OCI-LY7 (cell line): ENCODE results near the gene NEUROG1. TPM values are rescaled to one million over a fixed set of nuclear protein-coding genes. Genes with fewer than 3 reads are reported as not detected.

Source experiments
- BruUV-seq: library from RNA; stranded (reverse); fragments of 400-500 nt; replicated peaks from 2 replicates; lab custom pipeline; 2021; lab: Mats Ljungman, UMichigan
- CTCF ChIA-PET: fragments of 300-600 bp; sonication (Branson Sonifier 250); formaldehyde crosslinking; loops from one replicate; lab custom pipeline; 2022; ENCODE audit warnings: antibody characterized with exemption; ENCODE audit not compliant: unreplicated experiment; lab: Charles Lee
- POLR2A ChIA-PET: fragments of 300-600 bp; sonication (Branson Sonifier 250); formaldehyde crosslinking; loops from one replicate; lab custom pipeline; 2022; ENCODE audit warnings: antibody characterized with exemption; lab: Charles Lee
- DNase-seq: peaks from one replicate; pipeline ENCODE4 v3.0.0-alpha.2; 2015; ENCODE audit warnings: low spot score
- H2AFZ ChIP-seq: fragments of 200-600 bp; sonication (generic), shearing (Covaris generic); 2 replicates; pipeline ENCODE4 v1.6.1; 2014; ENCODE audit warnings: mild to moderate bottlenecking, antibody characterized with exemption, low read length, moderate library complexity
- H3K27ac ChIP-seq: fragments of 200-600 bp; sonication (generic); 2 replicates; pipeline ENCODE4 v1.5.1; 2014; ENCODE audit warnings: mixed run types, low read depth, mild to moderate bottlenecking, moderate library complexity, low read length, inconsistent platforms; ENCODE audit not compliant: poor library complexity, severe bottlenecking
- H3K36me3 ChIP-seq: fragments of 200-600 bp; sonication (generic); 2 replicates; pipeline ENCODE4 v1.6.1; 2014; ENCODE audit warnings: mild to moderate bottlenecking, antibody characterized with exemption, low read length, moderate library complexity, mixed read lengths; ENCODE audit not compliant: insufficient read depth
- H3K4me1 ChIP-seq: fragments of 200-600 bp; sonication (generic); 2 replicates; pipeline ENCODE4 v1.5.1; 2014; ENCODE audit warnings: mild to moderate bottlenecking, low read length; ENCODE audit not compliant: insufficient read depth, poor library complexity, severe bottlenecking
- H3K4me2 ChIP-seq: fragments of 200-600 bp; sonication (generic); 2 replicates; pipeline ENCODE4 v1.6.1; 2014; ENCODE audit warnings: mild to moderate bottlenecking, low read length
- H3K4me3 ChIP-seq: fragments of 200-600 bp; sonication (generic); 2 replicates; pipeline ENCODE4 v1.5.1; 2014; ENCODE audit warnings: mild to moderate bottlenecking, low read depth, low read length; ENCODE audit not compliant: poor library complexity, severe bottlenecking
- H3K79me2 ChIP-seq: fragments of 200-600 bp; sonication (generic); 2 replicates; pipeline ENCODE4 v1.6.1; 2016; ENCODE audit warnings: low read depth, mild to moderate bottlenecking, low read length, moderate library complexity, mixed read lengths; ENCODE audit not compliant: insufficient read depth
- H3K9me2 ChIP-seq: fragments of 200-600 bp; sonication (generic); 2 replicates; pipeline ENCODE4 v1.6.1; 2016; ENCODE audit warnings: mild to moderate bottlenecking, low read length, mixed read lengths; ENCODE audit not compliant: insufficient read depth
- H3K9me3 ChIP-seq: fragments of 200-600 bp; sonication (generic); 2 replicates; pipeline ENCODE4 v1.6.1; 2014; ENCODE audit warnings: mild to moderate bottlenecking, mixed run types, low read length, mixed read lengths
- H4K20me1 ChIP-seq: fragments of 200-600 bp; sonication (generic); 2 replicates; pipeline ENCODE4 v1.6.1; 2014; ENCODE audit warnings: mild to moderate bottlenecking, antibody characterized with exemption, low read length, moderate library complexity, mixed read lengths; ENCODE audit not compliant: insufficient read depth
- EZH2phosphoT487 ChIP-seq: fragments of 200-600 bp; sonication (generic); IDR thresholded peaks from 2 replicates; pipeline ENCODE4 v1.6.1; 2018; ENCODE audit warnings: low read depth, borderline replicate concordance, mild to moderate bottlenecking, mixed run types, antibody characterized with exemption, low read length, moderate library complexity, mixed read lengths
- intact Hi-C: fragments of 100-400 bp; cut with micrococcal nuclease; formaldehyde crosslinking; loops from one replicate; pipeline ENCODE4 v1.10.0; 2022; ENCODE audit not compliant: unreplicated experiment
- total RNA-seq, 2 experiments: library from RNA; depleted of rRNA in 1 of 2; stranded (reverse); fragments of >200 nt in 1 of 2; shearing (Covaris generic) in 1 of 2; gene quantifications; 2 replicates each; pipeline ENCODE4 v1.2.3, GENCODE V29; 2014 to 2022
- TF ChIP-seq, protein P1 (sequence below): fragments of 200-600 bp; sonication (generic); conservative IDR thresholded peaks from 2 replicates; pipeline ENCODE4 v1.5.1; 2014; ENCODE audit warnings: mild to moderate bottlenecking, antibody characterized with exemption, low read length, moderate library complexity, mixed read lengths

NEUROG1 gene
- total RNA-seq, 2 experiments from 2014 or later, result not detected

GRCh38 chr5:135578305-135578684 lies 42.5 kb upstream of the NEUROG1 start:
- TF ChIP-seq EZH2phosphoT487, result no peak
- TF ChIP-seq, protein P1, sequence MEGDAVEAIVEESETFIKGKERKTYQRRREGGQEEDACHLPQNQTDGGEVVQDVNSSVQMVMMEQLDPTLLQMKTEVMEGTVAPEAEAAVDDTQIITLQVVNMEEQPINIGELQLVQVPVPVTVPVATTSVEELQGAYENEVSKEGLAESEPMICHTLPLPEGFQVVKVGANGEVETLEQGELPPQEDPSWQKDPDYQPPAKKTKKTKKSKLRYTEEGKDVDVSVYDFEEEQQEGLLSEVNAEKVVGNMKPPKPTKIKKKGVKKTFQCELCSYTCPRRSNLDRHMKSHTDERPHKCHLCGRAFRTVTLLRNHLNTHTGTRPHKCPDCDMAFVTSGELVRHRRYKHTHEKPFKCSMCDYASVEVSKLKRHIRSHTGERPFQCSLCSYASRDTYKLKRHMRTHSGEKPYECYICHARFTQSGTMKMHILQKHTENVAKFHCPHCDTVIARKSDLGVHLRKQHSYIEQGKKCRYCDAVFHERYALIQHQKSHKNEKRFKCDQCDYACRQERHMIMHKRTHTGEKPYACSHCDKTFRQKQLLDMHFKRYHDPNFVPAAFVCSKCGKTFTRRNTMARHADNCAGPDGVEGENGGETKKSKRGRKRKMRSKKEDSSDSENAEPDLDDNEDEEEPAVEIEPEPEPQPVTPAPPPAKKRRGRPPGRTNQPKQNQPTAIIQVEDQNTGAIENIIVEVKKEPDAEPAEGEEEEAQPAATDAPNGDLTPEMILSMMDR, result no peak
- Histone ChIP-seq H3K9me2 (no peaks in the 10 kb centered on the region), H3K4me1 (no peaks in the 10 kb centered on the region), H3K4me2 (no peak overlapping the region), H3K4me3 (no peak overlapping the region), H3K9me3 (no peaks in the 10 kb centered on the region), H3K27ac (no peak overlapping the region), H4K20me1 (no peaks in the 10 kb centered on the region), H3K79me2 (no peaks in the 10 kb centered on the region), H2AFZ (no peak overlapping the region), H3K36me3 (no peaks in the 10 kb centered on the region)
- ChIA-PET CTCF (no interaction called here), POLR2A (no interaction called here)
- no peak for DNase-seq
- BruUV-seq, result no TSS peak
- intact Hi-C loops, result no loop called here

DNA sequence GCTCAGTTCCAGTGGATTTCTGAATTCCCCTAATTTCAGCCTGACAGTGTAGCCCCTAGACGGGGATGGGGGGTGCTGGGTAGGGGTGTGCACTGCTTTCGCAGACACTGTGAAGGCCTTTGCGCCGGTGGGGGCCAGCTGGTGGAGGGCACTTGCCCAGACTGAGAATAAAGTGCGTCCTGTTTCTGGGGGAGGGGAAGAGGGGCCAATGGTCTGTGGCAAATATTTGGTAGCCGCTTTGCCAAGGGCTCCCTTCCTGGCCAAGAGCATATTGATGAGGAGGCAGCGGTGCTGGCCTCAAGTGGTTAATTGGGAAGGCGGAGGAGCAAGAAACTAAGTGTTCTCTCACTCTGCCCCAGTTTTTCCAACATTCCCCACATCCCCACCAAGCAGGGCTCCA lies 41.7 kb upstream of the NEUROG1 start:
- ChIA-PET POLR2A (no interaction called here), CTCF (no interaction called here)
- H3K27ac ChIP-seq, result no peak overlapping the region
- no TSS peak for BruUV-seq
- intact Hi-C loops, result no loop called here
- no peak overlapping the region for H2AFZ ChIP-seq
- no peak for DNase-seq
- H4K20me1 ChIP-seq, result no peaks in the 10 kb centered on the region
- H3K9me3 ChIP-seq, result no peaks in the 10 kb centered on the region
- TF ChIP-seq EZH2phosphoT487, result no peak
- TF ChIP-seq, protein P1, result no peak
- H3K36me3 ChIP-seq, result no peaks in the 10 kb centered on the region
- no peak overlapping the region for H3K4me3 ChIP-seq
- H3K4me2 ChIP-seq, result no peak overlapping the region
- H3K4me1 ChIP-seq, result no peaks in the 10 kb centered on the region
- no peaks in the 10 kb centered on the region for H3K79me2 ChIP-seq
- no peaks in the 10 kb centered on the region for H3K9me2 ChIP-seq

GRCh38 chr5:135576075-135576599 lies 40.4 kb upstream of the NEUROG1 start:
- POLR2A ChIA-PET, result interaction anchor here (0.6 kb wide), 1 partner anchor 11 kb away, joined by 3 read pairs; no protein-coding TSS in a partner anchor
- H3K4me2 ChIP-seq, result no peak overlapping the region
- no TSS peak for BruUV-seq

More at GRCh38 chr5:135576075-135576599, 40.4 kb upstream of the NEUROG1 start:
- Histone ChIP-seq H3K4me3 (no peak overlapping the region), H3K27ac (no peak overlapping the region), H2AFZ (no peak overlapping the region), H4K20me1 (no peaks in the 10 kb centered on the region), H3K9me2 (no peaks in the 10 kb centered on the region), H3K9me3 (no peaks in the 10 kb centered on the region), H3K79me2 (no peaks in the 10 kb centered on the region), H3K36me3 (no peaks in the 10 kb centered on the region), H3K4me1 (no peaks in the 10 kb centered on the region)
- CTCF ChIA-PET, result no interaction called here
- DNase-seq, result no peak
- intact Hi-C loops, result no loop called here
- TF ChIP-seq, protein P1, result no peak
- no peak for TF ChIP-seq EZH2phosphoT487
